H9 (cell line): ENCODE measurements around the gene PLXNB2. TPM values are rescaled to one million over a fixed set of nuclear protein-coding genes. Genes with fewer than 3 reads are reported as not detected.
A peak's percentile ranks its signal among the peaks of the same experiment; 100 is the strongest.

Experiments used
- DNase-seq: peaks from one replicate; pipeline ENCODE4 v3.0.0-alpha.2; 2017
- H2AFZ ChIP-seq: one replicate; pipeline ENCODE4 v1.6.1; 2013; ENCODE audit warnings: mild to moderate bottlenecking, low read length, control low read depth, moderate library complexity
- H2AK5ac ChIP-seq: 2 replicates; pipeline ENCODE4 v1.6.1; 2013; ENCODE audit warnings: low read length, control low read depth, mixed read lengths; ENCODE audit not compliant: insufficient read length
- H2BK120ac ChIP-seq: one replicate; pipeline ENCODE4 v1.6.1; 2013; ENCODE audit warnings: low read depth, mild to moderate bottlenecking, low read length, control low read depth, inconsistent platforms; ENCODE audit not compliant: poor library complexity, severe bottlenecking
- H2BK12ac ChIP-seq: 2 replicates; pipeline ENCODE4 v1.6.1; 2013; ENCODE audit warnings: low read length, control low read depth, mixed read lengths, low read depth; ENCODE audit not compliant: insufficient read length
- H2BK15ac ChIP-seq: 2 replicates; pipeline ENCODE4 v1.6.1; 2013; ENCODE audit warnings: low read depth, low read length, control low read depth
- H2BK20ac ChIP-seq: one replicate; pipeline ENCODE4 v1.6.1; 2013; ENCODE audit warnings: low read depth, mild to moderate bottlenecking, low read length, control low read depth, inconsistent platforms; ENCODE audit not compliant: poor library complexity, severe bottlenecking
- H2BK5ac ChIP-seq: 2 replicates; pipeline ENCODE4 v1.6.1; 2013; ENCODE audit warnings: low read length, control low read depth, mixed read lengths; ENCODE audit not compliant: insufficient read length
- H3K14ac ChIP-seq: 2 replicates; pipeline ENCODE4 v1.6.1; 2013; ENCODE audit warnings: low read length, control low read depth; ENCODE audit not compliant: insufficient read depth
- H3K18ac ChIP-seq: 2 replicates; pipeline ENCODE4 v1.6.1; 2013; ENCODE audit warnings: low read depth, mild to moderate bottlenecking, mixed read lengths, low read length, control low read depth; ENCODE audit not compliant: insufficient read length
- H3K23ac ChIP-seq: 2 replicates; pipeline ENCODE4 v1.6.1; 2013; ENCODE audit warnings: low read length, control low read depth, mixed read lengths, low read depth; ENCODE audit not compliant: insufficient read length
- H3K23me2 ChIP-seq: 2 replicates; pipeline ENCODE4 v1.6.1; 2013; ENCODE audit warnings: low read depth, mild to moderate bottlenecking, mixed read lengths, low read length, control low read depth; ENCODE audit not compliant: insufficient read length, poor library complexity, severe bottlenecking
- H3K27ac ChIP-seq: 2 replicates; pipeline ENCODE4 v1.5.1; 2013; ENCODE audit warnings: low read length, control low read depth, mixed read lengths, low read depth; ENCODE audit not compliant: insufficient read length
- H3K27me3 ChIP-seq: 2 replicates; pipeline ENCODE4 v1.6.1; 2013; ENCODE audit warnings: low read length, control low read depth, inconsistent platforms; ENCODE audit not compliant: insufficient read depth
- H3K4ac ChIP-seq: 2 replicates; pipeline ENCODE4 v1.6.1; 2013; ENCODE audit warnings: low read depth, mild to moderate bottlenecking, control low read depth, inconsistent platforms, low read length, moderate library complexity
- H3K4me1 ChIP-seq: 2 replicates; pipeline ENCODE4 v1.6.1; 2013; ENCODE audit warnings: low read length, control low read depth, inconsistent platforms; ENCODE audit not compliant: insufficient read depth
- H3K4me2 ChIP-seq: 2 replicates; pipeline ENCODE4 v1.6.1; 2013; ENCODE audit warnings: low read length, control low read depth, mixed read lengths; ENCODE audit not compliant: insufficient read length, insufficient read depth
- H3K56ac ChIP-seq: 2 replicates; pipeline ENCODE4 v1.6.1; 2013; ENCODE audit warnings: low read depth, mild to moderate bottlenecking, mixed read lengths, low read length, control low read depth; ENCODE audit not compliant: insufficient read length
- H3K79me1 ChIP-seq: 2 replicates; pipeline ENCODE4 v1.6.1; 2013; ENCODE audit warnings: low read depth, mild to moderate bottlenecking, moderate library complexity, low read length, control low read depth, inconsistent platforms; ENCODE audit not compliant: insufficient read depth, poor library complexity, severe bottlenecking
- H3K79me2 ChIP-seq: 2 replicates; pipeline ENCODE4 v1.6.1; 2013; ENCODE audit warnings: low read length, control low read depth, inconsistent platforms; ENCODE audit not compliant: insufficient read depth
- H3K9ac ChIP-seq: 2 replicates; pipeline ENCODE4 v1.6.1; 2013; ENCODE audit warnings: low read length, control low read depth, mixed read lengths; ENCODE audit not compliant: insufficient read length; ENCODE audit errors: extremely low read depth
- H3K9me3 ChIP-seq: one replicate; pipeline ENCODE4 v1.6.1; 2013; ENCODE audit warnings: low read depth, low read length, inconsistent platforms; ENCODE audit not compliant: control insufficient read depth
- H3T11ph ChIP-seq: one replicate; pipeline ENCODE4 v1.6.1; 2013; ENCODE audit warnings: mild to moderate bottlenecking, low read length, control low read depth, inconsistent platforms
- H4K20me1 ChIP-seq: one replicate; pipeline ENCODE4 v1.6.1; 2013; ENCODE audit not compliant: control insufficient read depth, insufficient read length, insufficient read depth
- H4K5ac ChIP-seq: 2 replicates; pipeline ENCODE4 v1.6.1; 2013; ENCODE audit warnings: low read depth, mild to moderate bottlenecking, mixed read lengths, low read length, control low read depth; ENCODE audit not compliant: insufficient read length
- H4K8ac ChIP-seq: replicated peaks from 2 replicates; pipeline ENCODE4 v1.6.1; 2013; ENCODE audit warnings: low read length, control low read depth, mixed read lengths, low read depth; ENCODE audit not compliant: insufficient read length
- H4K91ac ChIP-seq: 2 replicates; pipeline ENCODE4 v1.6.1; 2013; ENCODE audit warnings: low read depth, mild to moderate bottlenecking, moderate library complexity, mixed read lengths, low read length, control low read depth; ENCODE audit not compliant: insufficient read length
- H3K27ac Mint-ChIP-seq, 3 experiments: 2 replicates in 2 of 3; 3 replicates in 1 of 3; pipeline ENCODE4 v1.8.0; 2020 to 2021; ENCODE audit warnings: mixed read lengths in 3 of 3, mild to moderate bottlenecking in 1 of 3, moderate library complexity in 1 of 3
- H3K27me3 Mint-ChIP-seq: 2 replicates; pipeline ENCODE4 v1.8.0; 2021; ENCODE audit warnings: low read depth, mild to moderate bottlenecking, moderate library complexity, mixed read lengths
- H3K36me3 Mint-ChIP-seq, 3 experiments: 2 replicates in 2 of 3; 3 replicates in 1 of 3; pipeline ENCODE4 v1.8.0; 2020 to 2021; ENCODE audit warnings: low read depth in 3 of 3, mixed read lengths in 3 of 3; ENCODE audit not compliant: insufficient read depth in 1 of 3
- H3K4me1 Mint-ChIP-seq, 2 experiments: 2 replicates each; pipeline ENCODE4 v1.8.0; 2020; ENCODE audit warnings: mixed read lengths in 2 of 2
- H3K4me3 Mint-ChIP-seq, 2 experiments: 2 replicates in 1 of 2; 3 replicates in 1 of 2; pipeline ENCODE4 v1.8.0; 2020 to 2021; ENCODE audit warnings: mild to moderate bottlenecking in 2 of 2, mixed read lengths in 2 of 2, moderate library complexity in 1 of 2
- H3K9me3 Mint-ChIP-seq, 2 experiments: 2 replicates in 1 of 2; 3 replicates in 1 of 2; pipeline ENCODE4 v1.8.0; 2020; ENCODE audit warnings: mild to moderate bottlenecking in 2 of 2, mixed read lengths in 2 of 2, moderate library complexity in 1 of 2
- WGBS: extraction: QIAGEN DNeasy Blood & Tissue Kit; methylation state at CpG from one replicate; pipeline ENCODE4 v1.1.7; 2013; ENCODE audit warnings: missing lambda C conversion rate, low lambda C conversion rate, mixed read lengths; ENCODE audit not compliant: insufficient read length; ENCODE audit errors: extremely low coverage; 5-methylcytosine and 5-hydroxymethylcytosine counted together
- total RNA-seq: library from RNA; stranded (reverse); gene quantifications from 2 replicates; pipeline ENCODE4 v1.2.1, GENCODE V29; 2021
- TF ChIP-seq, protein P1 (sequence below): fragments of 200-600 bp; sonication (generic); conservative IDR thresholded peaks from 3 replicates; pipeline ENCODE4 v1.8.0; 2021; ENCODE audit warnings: antibody characterized with exemption, mild to moderate bottlenecking

The PLXNB2 gene
- total RNA-seq, 1 experiment from 2014 or later: 87.6 TPM

DNA sequence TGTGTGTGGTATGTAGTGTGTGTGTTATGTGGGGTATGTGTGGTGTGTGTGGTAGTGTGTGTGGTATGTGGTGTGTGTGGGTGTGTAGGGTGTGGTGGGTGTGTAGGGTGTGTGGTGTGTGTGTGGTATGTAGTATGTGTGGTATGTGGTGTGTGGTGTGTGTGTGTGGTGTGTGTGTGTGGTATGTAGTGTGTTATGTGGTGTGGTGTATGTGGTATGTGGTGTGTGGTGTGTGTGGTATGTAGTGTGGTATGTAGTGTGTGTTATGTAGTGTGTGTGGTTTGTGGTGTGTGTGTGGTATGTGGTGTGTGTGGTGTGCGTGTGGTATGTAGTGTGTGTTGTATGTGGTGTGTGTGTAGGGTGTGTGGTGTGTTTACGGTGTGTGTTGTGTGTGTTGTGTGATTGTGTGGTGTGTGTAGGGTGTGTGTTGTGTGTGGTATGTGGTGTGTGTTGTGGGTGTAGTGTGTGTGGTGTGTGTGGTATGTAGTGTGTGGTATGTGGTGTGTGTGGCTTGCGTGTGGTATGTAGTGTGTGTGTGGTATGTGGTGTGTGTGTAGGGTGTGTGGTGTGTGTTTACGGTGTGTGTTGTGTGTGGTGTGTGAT, 31.5 kb upstream of the PLXNB2 start:
- Histone ChIP-seq H2BK120ac (no peak overlapping the region), H3K4ac (no peak overlapping the region), H2BK20ac (no peak overlapping the region), H3K9ac (no peak overlapping the region), H4K20me1 (no peaks in the 10 kb centered on the region), H3K23ac (no peak overlapping the region), H3K9me3 (no peaks in the 10 kb centered on the region), H2BK15ac (no peak overlapping the region), H3K27ac (no peak overlapping the region), H2BK12ac (no peak overlapping the region), H3K79me1 (no peaks in the 10 kb centered on the region), H3K18ac (no peak overlapping the region), H3K23me2 (peaks cover 9% of the 10 kb centered on the region), H3K4me1 (no peaks in the 10 kb centered on the region), H3T11ph (no peak overlapping the region), H4K8ac (no peak overlapping the region), H2AFZ (no peak overlapping the region), H2BK5ac (no peak overlapping the region), H3K79me2 (no peaks in the 10 kb centered on the region), H4K5ac (peak overlapping the region; percentile 0), H3K14ac (no peak overlapping the region), H3K27me3 (no peaks in the 10 kb centered on the region), H3K4me2 (no peak overlapping the region), H3K56ac (no peak overlapping the region), H4K91ac (no peak overlapping the region), H2AK5ac (no peak overlapping the region)
- H3K36me3 Mint-ChIP-seq: no peaks in the 10 kb centered on the region
- H3K27ac Mint-ChIP-seq: no peak overlapping the region
- TF ChIP-seq, protein P1, sequence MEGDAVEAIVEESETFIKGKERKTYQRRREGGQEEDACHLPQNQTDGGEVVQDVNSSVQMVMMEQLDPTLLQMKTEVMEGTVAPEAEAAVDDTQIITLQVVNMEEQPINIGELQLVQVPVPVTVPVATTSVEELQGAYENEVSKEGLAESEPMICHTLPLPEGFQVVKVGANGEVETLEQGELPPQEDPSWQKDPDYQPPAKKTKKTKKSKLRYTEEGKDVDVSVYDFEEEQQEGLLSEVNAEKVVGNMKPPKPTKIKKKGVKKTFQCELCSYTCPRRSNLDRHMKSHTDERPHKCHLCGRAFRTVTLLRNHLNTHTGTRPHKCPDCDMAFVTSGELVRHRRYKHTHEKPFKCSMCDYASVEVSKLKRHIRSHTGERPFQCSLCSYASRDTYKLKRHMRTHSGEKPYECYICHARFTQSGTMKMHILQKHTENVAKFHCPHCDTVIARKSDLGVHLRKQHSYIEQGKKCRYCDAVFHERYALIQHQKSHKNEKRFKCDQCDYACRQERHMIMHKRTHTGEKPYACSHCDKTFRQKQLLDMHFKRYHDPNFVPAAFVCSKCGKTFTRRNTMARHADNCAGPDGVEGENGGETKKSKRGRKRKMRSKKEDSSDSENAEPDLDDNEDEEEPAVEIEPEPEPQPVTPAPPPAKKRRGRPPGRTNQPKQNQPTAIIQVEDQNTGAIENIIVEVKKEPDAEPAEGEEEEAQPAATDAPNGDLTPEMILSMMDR: no peak
- WGBS: 100% methylated on average over 4 of the region's 4 CpGs
- H3K9me3 Mint-ChIP-seq: no peaks in the 10 kb centered on the region
- no peaks in the 10 kb centered on the region for H3K4me1 Mint-ChIP-seq
- no peaks in the 10 kb centered on the region; the same call in none of the 2 replicates for H3K27me3 Mint-ChIP-seq
- H3K4me3 Mint-ChIP-seq: no peak overlapping the region
- DNase-seq: no peak
